Measurements from ENCODE around the gene PRRG3.
A peak's percentile ranks its signal among the peaks of the same experiment; 100 is the strongest.

Gene PRRG3

GRCh38 chrX:151679798-151680402, 15.4 kb upstream of the PRRG3 start:
- H3F3A ChIP-seq (ENCODE audit: insufficient read depth, low read length), result no peaks in the 10 kb centered on the region
- no peaks in the 10 kb centered on the region for H3K79me2 ChIP-seq (ENCODE audit: insufficient read depth, low read length)
- no peak overlapping the region for H2AFZ ChIP-seq (ENCODE audit: low read length)
- no peaks in the 10 kb centered on the region for H3K36me3 ChIP-seq (ENCODE audit: insufficient read depth, low read length)
- no peaks in the 10 kb centered on the region for H3K27me3 ChIP-seq (ENCODE audit: insufficient read depth, low read length)
- H3K27ac ChIP-seq (ENCODE audit: low read depth, low read length, poor library complexity, severe bottlenecking), result no peak overlapping the region
- no peak overlapping the region for H3K9ac ChIP-seq (ENCODE audit: low read length)
- H3K4me3 ChIP-seq (ENCODE audit: low read depth, low read length, poor library complexity, severe bottlenecking), result no peak overlapping the region
- H3K4me1 ChIP-seq (ENCODE audit: insufficient read depth, low read length, severe bottlenecking), result no peaks in the 10 kb centered on the region
- TF ChIP-seq, protein P1, sequence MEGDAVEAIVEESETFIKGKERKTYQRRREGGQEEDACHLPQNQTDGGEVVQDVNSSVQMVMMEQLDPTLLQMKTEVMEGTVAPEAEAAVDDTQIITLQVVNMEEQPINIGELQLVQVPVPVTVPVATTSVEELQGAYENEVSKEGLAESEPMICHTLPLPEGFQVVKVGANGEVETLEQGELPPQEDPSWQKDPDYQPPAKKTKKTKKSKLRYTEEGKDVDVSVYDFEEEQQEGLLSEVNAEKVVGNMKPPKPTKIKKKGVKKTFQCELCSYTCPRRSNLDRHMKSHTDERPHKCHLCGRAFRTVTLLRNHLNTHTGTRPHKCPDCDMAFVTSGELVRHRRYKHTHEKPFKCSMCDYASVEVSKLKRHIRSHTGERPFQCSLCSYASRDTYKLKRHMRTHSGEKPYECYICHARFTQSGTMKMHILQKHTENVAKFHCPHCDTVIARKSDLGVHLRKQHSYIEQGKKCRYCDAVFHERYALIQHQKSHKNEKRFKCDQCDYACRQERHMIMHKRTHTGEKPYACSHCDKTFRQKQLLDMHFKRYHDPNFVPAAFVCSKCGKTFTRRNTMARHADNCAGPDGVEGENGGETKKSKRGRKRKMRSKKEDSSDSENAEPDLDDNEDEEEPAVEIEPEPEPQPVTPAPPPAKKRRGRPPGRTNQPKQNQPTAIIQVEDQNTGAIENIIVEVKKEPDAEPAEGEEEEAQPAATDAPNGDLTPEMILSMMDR (IDR thresholded peaks at IDR 0.05; ENCODE audit: low read length), result no peak
- no peak for TF ChIP-seq EZH2 (IDR thresholded peaks at IDR 0.05; ENCODE audit: borderline replicate concordance, low read length)
- no peak overlapping the region for H3K4me2 ChIP-seq (ENCODE audit: low read length)
- no peaks in the 10 kb centered on the region for H4K20me1 ChIP-seq (ENCODE audit: insufficient read depth, low read length)
- H3K9me2 ChIP-seq (ENCODE audit: low read depth, low read length), result no peaks in the 10 kb centered on the region
- no peaks in the 10 kb centered on the region for H3K9me3 ChIP-seq (ENCODE audit: low read length)

DNA sequence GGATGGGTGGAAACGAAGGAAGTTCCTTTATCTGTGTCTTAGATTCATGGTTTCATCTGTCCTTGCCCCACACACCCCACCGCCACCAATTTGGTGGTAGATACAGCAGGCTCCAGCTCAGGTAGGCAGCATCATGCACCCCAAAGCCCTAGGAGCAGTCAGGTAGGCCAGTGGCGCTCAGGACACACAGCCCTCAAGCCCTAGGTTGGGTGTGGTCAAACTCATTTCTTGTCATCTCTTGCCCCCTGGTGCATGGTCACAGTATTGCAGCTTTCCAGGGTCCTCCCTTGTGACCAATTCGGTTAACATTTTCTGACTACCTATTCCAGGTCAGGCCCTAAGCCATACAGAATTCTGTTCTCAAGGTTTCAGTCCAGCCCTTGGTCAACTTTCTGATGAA, 14.5 kb upstream of the PRRG3 start:
- Histone ChIP-seq H3K4me3 (ENCODE audit: low read depth, low read length, poor library complexity, severe bottlenecking) (no peak overlapping the region), H3K4me1 (ENCODE audit: insufficient read depth, low read length, severe bottlenecking) (no peaks in the 10 kb centered on the region), H4K20me1 (ENCODE audit: insufficient read depth, low read length) (no peaks in the 10 kb centered on the region), H3K9ac (ENCODE audit: low read length) (no peak overlapping the region), H3K27ac (ENCODE audit: low read depth, low read length, poor library complexity, severe bottlenecking) (no peak overlapping the region), H3K79me2 (ENCODE audit: insufficient read depth, low read length) (no peaks in the 10 kb centered on the region), H3F3A (ENCODE audit: insufficient read depth, low read length) (no peaks in the 10 kb centered on the region), H3K9me3 (ENCODE audit: low read length) (no peaks in the 10 kb centered on the region), H2AFZ (ENCODE audit: low read length) (no peak overlapping the region), H3K27me3 (ENCODE audit: insufficient read depth, low read length) (no peaks in the 10 kb centered on the region), H3K36me3 (ENCODE audit: insufficient read depth, low read length) (no peaks in the 10 kb centered on the region), H3K9me2 (ENCODE audit: low read depth, low read length) (no peaks in the 10 kb centered on the region), H3K4me2 (ENCODE audit: low read length) (no peak overlapping the region)
- TF ChIP-seq, protein P1 (IDR thresholded peaks at IDR 0.05; ENCODE audit: low read length), result peak; percentile 56; the same call in 1 of the 2 replicates
- no peak for TF ChIP-seq EZH2 (IDR thresholded peaks at IDR 0.05; ENCODE audit: borderline replicate concordance, low read length)

GRCh38 chrX:151687635-151688034, 7.6 kb upstream of the PRRG3 start:
- Histone ChIP-seq H3K9ac (ENCODE audit: low read length) (no peak overlapping the region), H4K20me1 (ENCODE audit: insufficient read depth, low read length) (no peaks in the 10 kb centered on the region), H3K4me2 (ENCODE audit: low read length) (no peak overlapping the region), H2AFZ (ENCODE audit: low read length) (no peak overlapping the region), H3K27ac (ENCODE audit: low read depth, low read length, poor library complexity, severe bottlenecking) (no peak overlapping the region), H3K4me3 (ENCODE audit: low read depth, low read length, poor library complexity, severe bottlenecking) (no peak overlapping the region), H3K9me3 (ENCODE audit: low read length) (no peaks in the 10 kb centered on the region), H3K36me3 (ENCODE audit: insufficient read depth, low read length) (no peaks in the 10 kb centered on the region), H3K9me2 (ENCODE audit: low read depth, low read length) (no peaks in the 10 kb centered on the region), H3F3A (ENCODE audit: insufficient read depth, low read length) (no peaks in the 10 kb centered on the region), H3K27me3 (ENCODE audit: insufficient read depth, low read length) (no peaks in the 10 kb centered on the region), H3K4me1 (ENCODE audit: insufficient read depth, low read length, severe bottlenecking) (no peaks in the 10 kb centered on the region), H3K79me2 (ENCODE audit: insufficient read depth, low read length) (no peaks in the 10 kb centered on the region)
- no peak for TF ChIP-seq EZH2 (IDR thresholded peaks at IDR 0.05; ENCODE audit: borderline replicate concordance, low read length)
- TF ChIP-seq, protein P1 (IDR thresholded peaks at IDR 0.05; ENCODE audit: low read length), result no peak
